ENCODE measurements around the gene PIGN. TPM values are rescaled to one million over a fixed set of nuclear protein-coding genes. Genes with fewer than 3 reads are reported as not detected.

The PIGN gene
- total RNA-seq, 1 experiment from 2014 or later: 21.4 TPM

GRCh38 chr18:62122330-62122729 lies 64.5 kb downstream of the PIGN start:
- BruUV-seq (replicated peaks): no TSS peak
- in situ Hi-C loops (cut with HindIII; ENCODE audit: low pct_unique_long_range_greater_than_20kb, low sequenced_read_pairs): no loop called here
- no peaks in the 10 kb centered on the region for H3K27me3 ChIP-seq (ENCODE audit: control insufficient read depth, insufficient read depth, low read length)
- intact Hi-C loops (cut with micrococcal nuclease; ENCODE audit: unreplicated experiment): no loop called here
- ATAC-seq: no peak
- no peak for DNase-seq (ENCODE audit: low read depth, low spot score)
- POLR2A ChIA-PET: no interaction called here
- H3K4me3 ChIP-seq (ENCODE audit: low read depth in 2 of 2, low read length in 2 of 2): no peak overlapping the region
- TF ChIP-seq, protein P1, sequence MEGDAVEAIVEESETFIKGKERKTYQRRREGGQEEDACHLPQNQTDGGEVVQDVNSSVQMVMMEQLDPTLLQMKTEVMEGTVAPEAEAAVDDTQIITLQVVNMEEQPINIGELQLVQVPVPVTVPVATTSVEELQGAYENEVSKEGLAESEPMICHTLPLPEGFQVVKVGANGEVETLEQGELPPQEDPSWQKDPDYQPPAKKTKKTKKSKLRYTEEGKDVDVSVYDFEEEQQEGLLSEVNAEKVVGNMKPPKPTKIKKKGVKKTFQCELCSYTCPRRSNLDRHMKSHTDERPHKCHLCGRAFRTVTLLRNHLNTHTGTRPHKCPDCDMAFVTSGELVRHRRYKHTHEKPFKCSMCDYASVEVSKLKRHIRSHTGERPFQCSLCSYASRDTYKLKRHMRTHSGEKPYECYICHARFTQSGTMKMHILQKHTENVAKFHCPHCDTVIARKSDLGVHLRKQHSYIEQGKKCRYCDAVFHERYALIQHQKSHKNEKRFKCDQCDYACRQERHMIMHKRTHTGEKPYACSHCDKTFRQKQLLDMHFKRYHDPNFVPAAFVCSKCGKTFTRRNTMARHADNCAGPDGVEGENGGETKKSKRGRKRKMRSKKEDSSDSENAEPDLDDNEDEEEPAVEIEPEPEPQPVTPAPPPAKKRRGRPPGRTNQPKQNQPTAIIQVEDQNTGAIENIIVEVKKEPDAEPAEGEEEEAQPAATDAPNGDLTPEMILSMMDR (IDR thresholded peaks at IDR 0.05): no peak
- no peak for TF ChIP-seq SIN3A (IDR thresholded peaks at IDR 0.05; ENCODE audit: borderline replicate concordance, insufficient read depth, low read depth, low read length)
- TF ChIP-seq REST (IDR thresholded peaks at IDR 0.05; ENCODE audit: insufficient read depth in 1 of 2, low read depth in 2 of 2, low read length in 1 of 2): no peak
- TF ChIP-seq POLR2AphosphoS5 (IDR thresholded peaks at IDR 0.05; ENCODE audit: low read depth, low read length): no peak
- TF ChIP-seq TCF7L2 (IDR thresholded peaks at IDR 0.05; ENCODE audit: low read depth, low read length): no peak
- H3K9me3 ChIP-seq (ENCODE audit: control insufficient read depth, insufficient read depth, low read depth, low read length): no peaks in the 10 kb centered on the region
- H3K27ac ChIP-seq (ENCODE audit: low read length): no peak overlapping the region
- CTCF ChIA-PET: no interaction called here
- H3K36me3 ChIP-seq (ENCODE audit: control insufficient read depth, insufficient read depth, low read length): no peaks in the 10 kb centered on the region
- H3K4me1 ChIP-seq (ENCODE audit: control insufficient read depth, insufficient read depth, low read length): no peaks in the 10 kb centered on the region

- no peaks in the 10 kb centered on the region for H3K27me3 ChIP-seq (ENCODE audit: control insufficient read depth, insufficient read depth, low read length)
- no TSS peak for BruUV-seq (replicated peaks)
- H3K4me3 ChIP-seq (ENCODE audit: low read depth in 2 of 2, low read length in 2 of 2): no peak overlapping the region
- no peaks in the 10 kb centered on the region for H3K4me1 ChIP-seq (ENCODE audit: control insufficient read depth, insufficient read depth, low read length)
- ATAC-seq: no peak
- in situ Hi-C loops (cut with HindIII; ENCODE audit: low pct_unique_long_range_greater_than_20kb, low sequenced_read_pairs): no loop called here
- H3K9me3 ChIP-seq (ENCODE audit: control insufficient read depth, insufficient read depth, low read depth, low read length): no peaks in the 10 kb centered on the region
- ChIA-PET CTCF (no interaction called here), POLR2A (no interaction called here)
- intact Hi-C loops (cut with micrococcal nuclease; ENCODE audit: unreplicated experiment): no loop called here
- no peak for DNase-seq (ENCODE audit: low read depth, low spot score)
- TF ChIP-seq POLR2AphosphoS5 (IDR thresholded peaks at IDR 0.05; ENCODE audit: low read depth, low read length) (no peak), SIN3A (IDR thresholded peaks at IDR 0.05; ENCODE audit: borderline replicate concordance, insufficient read depth, low read depth, low read length) (no peak), REST (IDR thresholded peaks at IDR 0.05; ENCODE audit: insufficient read depth in 1 of 2, low read depth in 2 of 2, low read length in 1 of 2) (no peak)
- no peaks in the 10 kb centered on the region for H3K36me3 ChIP-seq (ENCODE audit: control insufficient read depth, insufficient read depth, low read length)
- H3K27ac ChIP-seq (ENCODE audit: low read length): no peak overlapping the region
These were observed 67.0 kb downstream of the PIGN start for GRCh38 chr18:62119884-62120283.
